Measurements from ENCODE around the gene CCDC148.

The CCDC148 gene

DNA sequence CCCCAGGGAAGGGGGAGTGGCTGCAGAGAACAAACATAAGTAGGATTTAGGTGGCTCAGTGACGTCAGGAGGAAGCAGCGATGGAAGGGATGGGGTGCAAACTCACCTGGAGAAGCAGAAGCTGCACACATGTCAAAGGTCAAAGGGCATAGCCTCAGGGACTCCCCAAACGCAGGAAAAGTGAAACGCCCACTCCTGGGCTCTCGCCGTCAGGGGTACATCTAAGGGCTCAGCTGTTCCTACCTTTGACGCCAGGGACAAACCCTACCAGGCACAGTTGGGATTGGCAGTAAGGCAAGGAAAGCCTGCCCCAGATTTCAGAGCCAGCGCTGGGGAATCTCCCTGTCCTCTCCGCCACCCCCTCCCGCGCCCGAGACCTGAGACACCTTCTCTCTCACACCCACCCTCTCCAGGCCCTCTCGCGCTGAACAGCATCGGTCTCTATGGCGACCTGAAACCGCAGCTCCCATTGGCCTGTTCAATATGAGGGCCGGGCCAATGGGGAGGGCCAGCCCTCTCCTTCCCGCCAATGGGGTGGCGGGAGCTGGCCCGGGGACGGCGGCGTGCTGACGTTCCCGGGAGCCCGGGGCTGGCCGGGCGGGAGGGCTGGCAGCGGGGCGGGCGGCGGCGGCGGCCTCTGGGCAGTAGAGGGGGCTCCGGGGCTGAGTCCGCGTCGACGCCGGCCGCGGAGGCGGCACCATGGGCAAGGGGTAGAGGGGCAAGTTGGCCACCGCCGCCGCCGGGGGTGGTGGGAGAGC is at the start of gene CCDC148, which contains the start of gene PKP4:
CCDC148 (minus strand) TSS at position 445 of the 758 bp plus-strand sequence; CDS start at position 131, 314 bp downstream.
PKP4 (plus strand) TSS at position 644 of the 758 bp plus-strand sequence. CDS start 76,233 bp downstream, outside the sequence.
- in situ Hi-C loops (cut with MboI; ENCODE audit: low sequenced_read_pairs) = no loop called here

DNA sequence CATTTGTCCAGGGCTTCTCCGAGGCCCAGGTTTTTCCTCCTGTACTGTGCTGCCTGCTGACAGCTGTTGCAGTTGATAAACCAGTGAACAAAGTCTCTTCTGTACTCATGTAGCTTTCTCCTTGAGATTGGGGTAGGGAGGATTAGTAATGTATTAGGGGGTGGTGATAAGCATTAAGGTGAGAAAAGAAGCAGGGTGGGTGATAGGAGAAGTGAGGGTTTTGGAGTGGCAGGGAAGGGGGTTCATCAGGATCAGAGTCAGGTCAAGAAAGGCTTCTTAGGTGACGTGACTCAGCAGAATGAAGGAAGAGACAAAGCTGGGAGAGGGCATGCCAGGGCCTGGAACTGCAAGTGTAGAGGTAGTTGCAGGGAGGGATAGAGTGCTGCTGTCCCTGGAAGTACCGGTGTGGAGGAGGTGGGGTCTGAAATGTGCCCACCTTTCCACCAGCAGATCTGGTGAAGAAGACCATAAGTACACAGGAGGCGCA is 48.9 kb upstream of the CCDC148 start:
- in situ Hi-C loops (cut with MboI; ENCODE audit: low sequenced_read_pairs) = no loop called here

DNA sequence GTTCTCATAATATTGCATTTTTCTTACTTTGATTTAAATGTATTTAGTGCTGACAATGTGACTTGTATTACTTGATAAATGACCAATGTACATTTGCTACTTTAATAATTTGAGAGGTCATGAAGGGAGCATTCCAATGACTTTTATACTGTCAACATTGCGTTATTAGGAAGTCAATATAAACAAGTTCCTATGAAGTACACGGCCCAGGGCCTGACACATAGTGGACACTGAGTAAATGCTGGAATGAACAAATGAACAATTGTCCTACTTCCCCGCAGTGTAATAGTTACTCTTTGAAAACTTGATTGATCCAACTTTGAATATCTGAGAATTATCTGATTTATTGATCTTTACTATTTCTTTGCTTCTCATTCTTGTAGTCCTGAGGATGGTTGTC is 47.5 kb upstream of the CCDC148 start:
- in situ Hi-C loops (cut with MboI; ENCODE audit: low sequenced_read_pairs) = no loop called here

DNA sequence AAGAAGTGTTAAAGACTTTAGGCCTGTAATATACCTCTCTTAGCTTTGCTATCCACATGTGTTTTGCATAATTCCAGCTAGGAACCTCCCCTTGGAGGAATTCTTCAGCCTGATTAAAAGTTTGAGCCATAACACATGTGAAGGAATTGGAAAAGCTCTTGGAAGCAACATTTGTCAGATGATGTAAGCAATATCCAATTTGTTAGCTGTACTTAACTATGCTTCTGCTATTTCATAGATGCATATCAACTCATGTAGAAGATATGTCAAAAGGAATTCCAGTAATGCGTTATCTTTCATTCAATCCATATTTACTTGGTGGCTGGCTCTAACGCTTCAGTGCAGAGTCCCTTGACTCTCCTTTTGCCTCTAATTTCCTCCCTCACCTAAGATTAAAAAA is 46.4 kb upstream of the CCDC148 start:
- in situ Hi-C loops (cut with MboI; ENCODE audit: low sequenced_read_pairs) = no loop called here

DNA sequence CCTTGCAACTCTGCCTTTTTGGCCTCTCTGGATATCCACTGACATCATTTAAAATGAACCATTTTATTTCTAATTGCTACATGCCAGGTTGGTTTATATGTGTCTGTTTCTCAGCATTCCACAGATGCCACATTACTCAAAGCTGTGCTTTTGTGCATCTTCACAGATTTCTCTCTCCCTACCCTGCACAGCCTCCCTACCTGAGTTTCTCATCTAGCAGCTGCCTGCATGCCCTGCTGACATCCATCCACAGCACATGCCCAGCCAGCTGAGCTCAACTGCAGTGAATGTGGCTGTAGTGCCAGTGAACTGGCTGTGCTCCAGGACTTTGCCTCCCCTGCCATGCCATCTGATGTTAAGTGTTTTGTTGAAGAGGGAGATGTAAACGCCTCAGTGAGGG is 44.7 kb upstream of the CCDC148 start:
- in situ Hi-C loops (cut with MboI; ENCODE audit: low sequenced_read_pairs) = no loop called here

DNA sequence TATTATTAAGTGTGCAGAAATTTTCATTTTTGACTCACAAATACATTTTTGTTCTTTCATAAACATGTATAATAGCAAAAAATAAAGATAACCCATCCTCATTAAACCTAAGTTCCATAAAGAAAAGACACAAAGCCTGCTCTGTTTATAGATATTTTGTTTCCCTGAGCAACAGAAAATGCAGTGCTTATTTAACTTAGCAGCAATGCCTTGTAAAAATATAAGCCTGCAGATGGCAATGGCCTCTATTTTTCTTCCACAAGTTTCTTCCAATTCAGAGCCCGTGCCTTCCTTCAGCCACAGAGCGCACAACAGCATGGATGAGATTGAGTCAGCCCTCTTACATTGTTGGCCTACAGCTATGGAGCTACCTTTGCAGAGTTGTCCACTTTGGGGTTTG is 43.8 kb upstream of the CCDC148 start:
- in situ Hi-C loops (cut with MboI; ENCODE audit: low sequenced_read_pairs) = no loop called here

DNA sequence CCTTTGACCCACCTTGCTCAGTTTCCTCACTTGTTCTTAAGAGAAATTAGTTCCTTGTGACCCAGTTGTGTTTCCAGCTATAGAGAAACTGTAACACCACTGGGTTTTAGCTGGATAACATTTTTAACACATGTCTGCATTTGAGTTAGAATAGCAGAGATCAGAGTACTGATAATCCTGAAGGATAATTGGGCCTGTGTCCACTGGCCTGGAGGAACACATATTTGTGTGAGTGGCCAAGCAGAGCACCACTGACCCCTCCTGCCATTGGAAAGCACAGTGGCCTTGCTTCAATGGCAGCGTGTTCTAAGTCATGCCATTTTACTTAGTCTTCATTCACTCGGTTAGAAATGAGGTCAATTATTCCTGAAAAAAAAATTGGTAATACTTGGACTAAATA is 42.8 kb upstream of the CCDC148 start:
- in situ Hi-C loops (cut with MboI; ENCODE audit: low sequenced_read_pairs) = no loop called here

DNA sequence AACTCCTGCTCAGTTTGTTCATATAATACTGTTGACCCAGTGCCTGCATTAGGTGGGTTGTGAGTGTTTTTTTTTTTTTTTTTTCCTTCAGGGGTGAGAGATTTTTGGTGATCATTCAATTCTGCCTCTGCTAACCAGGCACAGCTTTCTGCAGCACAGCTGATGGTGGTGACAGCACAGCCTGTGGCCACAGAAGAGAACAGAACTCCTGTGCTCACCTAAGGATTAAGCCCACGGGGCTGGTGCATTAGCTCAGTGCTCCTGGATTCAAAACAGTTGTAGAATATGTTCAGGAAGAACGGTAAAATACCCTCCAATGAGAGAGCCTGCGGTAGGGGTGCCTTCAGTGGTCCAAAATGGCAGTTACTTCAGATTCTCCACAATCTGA is 42.2 kb upstream of the CCDC148 start:
- in situ Hi-C loops (cut with MboI; ENCODE audit: low sequenced_read_pairs) = no loop called here

DNA sequence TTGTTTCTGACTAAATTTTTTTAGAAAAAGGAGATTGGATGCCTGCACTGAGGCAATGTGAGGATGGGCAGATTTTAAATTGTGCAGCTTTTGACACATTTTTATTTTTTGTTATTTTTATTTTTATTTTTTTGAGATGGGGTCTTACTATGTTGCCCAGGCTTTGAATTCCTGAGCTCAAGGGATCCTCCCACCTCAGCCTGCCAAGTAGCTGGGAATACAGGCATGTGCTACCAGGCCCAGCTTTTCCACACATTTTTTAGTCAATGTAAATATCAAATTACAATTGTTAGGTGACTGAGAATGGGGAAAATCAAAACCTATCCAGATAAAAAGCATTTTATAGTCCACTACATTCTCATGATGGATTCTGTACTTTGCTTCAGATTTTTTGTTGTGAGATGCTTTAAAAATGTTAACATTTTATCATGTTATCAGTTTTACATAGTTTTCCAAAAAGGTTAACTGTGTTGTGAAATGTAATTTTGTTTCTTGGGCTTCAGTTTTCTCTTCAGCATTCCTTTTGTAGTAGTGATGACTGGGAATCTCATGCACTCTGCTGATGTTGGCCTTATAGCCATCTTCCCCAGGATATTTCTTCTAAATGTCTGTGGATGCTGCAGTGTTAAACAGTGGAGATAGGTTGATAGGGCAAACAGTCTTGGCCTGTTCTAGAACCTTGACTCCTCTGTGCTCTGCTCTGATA is 41.6 kb upstream of the CCDC148 start:
- in situ Hi-C loops (cut with MboI; ENCODE audit: low sequenced_read_pairs) = no loop called here

DNA sequence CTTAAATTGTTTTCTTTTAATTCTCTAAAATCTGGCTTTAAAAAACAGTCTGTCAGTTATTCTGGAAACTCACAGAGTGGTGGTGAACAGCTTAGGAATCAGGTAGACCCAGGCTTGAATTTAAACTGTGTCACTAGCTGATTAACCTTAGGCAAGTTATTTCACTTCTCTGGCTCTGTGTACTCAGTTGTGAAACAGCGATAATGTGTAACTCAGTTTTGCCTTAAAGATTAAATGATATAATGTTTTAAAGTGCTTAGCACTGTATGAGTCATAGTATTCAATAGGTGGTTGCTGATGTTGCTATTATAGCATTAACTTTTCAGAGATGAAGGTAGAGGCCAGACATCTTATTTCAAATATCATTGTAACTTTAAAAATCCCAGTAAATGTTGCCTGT is 40.9 kb upstream of the CCDC148 start:
- in situ Hi-C loops (cut with MboI; ENCODE audit: low sequenced_read_pairs) = no loop called here

DNA sequence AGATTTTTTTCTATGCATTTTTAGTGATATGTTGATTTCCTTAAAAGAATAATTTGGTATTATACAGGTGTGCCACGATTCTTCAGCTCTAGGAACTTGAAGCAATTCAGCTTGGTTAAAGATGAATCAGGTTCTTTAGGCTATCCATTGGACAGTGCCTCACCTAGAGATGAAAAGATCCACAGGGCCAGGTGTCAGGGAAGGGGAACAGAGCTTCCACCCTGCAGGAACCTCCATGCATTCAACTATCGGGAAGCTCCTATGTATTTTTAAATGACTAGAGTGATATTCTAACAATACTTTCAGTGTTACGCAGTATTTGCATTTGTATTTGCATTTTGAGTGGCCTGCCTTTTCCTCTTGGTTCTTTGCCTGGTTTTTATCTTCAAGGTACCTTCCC is 40.4 kb upstream of the CCDC148 start:
- in situ Hi-C loops (cut with MboI; ENCODE audit: low sequenced_read_pairs) = no loop called here

DNA sequence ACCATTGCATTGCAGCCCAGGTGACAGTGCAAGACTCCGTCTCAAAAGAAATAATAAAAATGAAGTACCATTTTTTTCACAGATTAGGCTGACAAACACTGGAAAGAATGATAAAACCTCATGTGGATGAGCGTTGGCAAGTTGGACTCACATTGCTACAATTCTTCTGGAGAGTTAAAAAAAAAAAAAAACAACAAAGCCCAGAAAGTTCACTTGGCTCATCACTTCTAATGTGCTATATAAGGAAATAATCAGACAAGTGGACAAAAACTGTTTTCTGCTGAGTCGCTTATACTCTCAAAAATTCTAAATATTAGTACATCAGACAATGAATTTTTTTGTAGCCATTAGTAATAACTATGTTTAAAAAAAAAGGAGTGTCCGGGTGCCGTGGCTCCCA is 38.6 kb upstream of the CCDC148 start:
- in situ Hi-C loops (cut with MboI; ENCODE audit: low sequenced_read_pairs) = no loop called here

DNA sequence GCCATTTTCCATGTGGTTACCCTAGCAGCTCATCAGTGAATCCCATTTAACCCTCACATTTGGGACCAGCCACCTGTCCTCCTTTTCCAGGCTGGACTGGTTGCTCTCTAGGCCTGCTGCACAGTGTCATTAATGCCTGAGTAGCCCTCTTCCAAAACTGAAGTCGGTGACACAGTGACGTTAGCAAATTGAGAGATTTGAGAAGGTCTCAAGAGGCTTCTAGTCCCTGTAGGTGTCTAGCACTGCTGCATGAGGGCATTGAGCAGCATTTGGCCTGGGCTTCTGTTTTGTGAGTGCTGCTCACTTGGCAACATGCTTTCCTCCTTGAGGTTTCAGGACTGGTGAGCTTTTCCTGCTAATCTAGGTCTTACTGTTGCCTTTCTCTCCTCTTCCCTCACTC is 36.9 kb upstream of the CCDC148 start:
- in situ Hi-C loops (cut with MboI; ENCODE audit: low sequenced_read_pairs) = no loop called here

DNA sequence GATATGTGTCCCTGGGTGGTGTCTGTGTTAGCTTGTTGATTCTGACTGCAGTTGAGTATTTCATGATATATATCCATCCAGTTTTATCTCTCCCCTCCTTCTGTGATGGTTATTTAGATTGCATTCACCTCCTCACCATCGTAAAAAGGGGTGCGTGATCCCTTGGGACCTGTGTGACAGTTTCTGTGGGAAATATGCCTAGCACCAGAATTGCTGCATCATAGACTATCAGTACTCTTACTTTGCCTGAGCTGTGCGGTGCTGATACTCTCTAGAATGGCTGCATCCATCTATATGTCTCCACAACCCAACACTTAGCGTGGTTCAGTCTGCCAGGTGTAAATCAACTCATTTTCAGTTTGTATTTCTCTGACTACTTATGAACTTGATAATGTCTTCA is 34.5 kb upstream of the CCDC148 start:
- in situ Hi-C loops (cut with MboI; ENCODE audit: low sequenced_read_pairs) = no loop called here

DNA sequence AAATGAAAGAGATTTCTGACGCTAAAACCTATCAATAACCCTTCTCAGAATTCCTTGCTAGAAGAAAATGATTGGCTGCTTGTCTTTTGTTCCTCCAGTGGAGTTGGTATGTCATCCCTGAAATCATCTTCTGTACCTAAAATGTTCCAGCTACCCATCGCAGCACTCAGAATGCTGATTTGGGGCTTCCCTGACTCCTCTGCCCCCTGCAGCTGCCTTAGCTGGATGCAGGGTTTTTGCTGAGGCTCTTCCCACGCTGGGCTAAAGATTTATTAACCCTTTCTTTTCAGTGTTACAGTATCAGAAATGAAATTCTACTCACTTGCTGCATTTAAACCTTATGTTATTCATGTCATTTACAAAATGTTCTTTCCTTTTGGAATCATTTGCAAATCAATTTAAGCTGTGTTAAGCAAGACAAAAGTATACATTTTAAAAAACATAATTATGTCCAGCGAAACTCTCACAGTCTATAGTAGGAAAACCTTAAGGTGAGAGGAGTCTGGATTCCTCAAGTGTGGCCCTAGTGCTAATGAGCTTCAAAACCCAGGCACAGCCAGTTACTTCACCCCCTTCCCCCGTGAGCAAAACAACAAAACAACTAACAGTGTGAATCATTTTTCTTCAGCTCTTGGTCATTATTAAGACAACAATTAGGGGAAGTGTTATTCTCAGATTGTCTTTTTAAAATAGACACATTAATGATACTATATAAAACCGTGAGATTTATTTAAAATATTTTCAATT is 33.0 kb upstream of the CCDC148 start:
- in situ Hi-C loops (cut with MboI; ENCODE audit: low sequenced_read_pairs) = no loop called here

DNA sequence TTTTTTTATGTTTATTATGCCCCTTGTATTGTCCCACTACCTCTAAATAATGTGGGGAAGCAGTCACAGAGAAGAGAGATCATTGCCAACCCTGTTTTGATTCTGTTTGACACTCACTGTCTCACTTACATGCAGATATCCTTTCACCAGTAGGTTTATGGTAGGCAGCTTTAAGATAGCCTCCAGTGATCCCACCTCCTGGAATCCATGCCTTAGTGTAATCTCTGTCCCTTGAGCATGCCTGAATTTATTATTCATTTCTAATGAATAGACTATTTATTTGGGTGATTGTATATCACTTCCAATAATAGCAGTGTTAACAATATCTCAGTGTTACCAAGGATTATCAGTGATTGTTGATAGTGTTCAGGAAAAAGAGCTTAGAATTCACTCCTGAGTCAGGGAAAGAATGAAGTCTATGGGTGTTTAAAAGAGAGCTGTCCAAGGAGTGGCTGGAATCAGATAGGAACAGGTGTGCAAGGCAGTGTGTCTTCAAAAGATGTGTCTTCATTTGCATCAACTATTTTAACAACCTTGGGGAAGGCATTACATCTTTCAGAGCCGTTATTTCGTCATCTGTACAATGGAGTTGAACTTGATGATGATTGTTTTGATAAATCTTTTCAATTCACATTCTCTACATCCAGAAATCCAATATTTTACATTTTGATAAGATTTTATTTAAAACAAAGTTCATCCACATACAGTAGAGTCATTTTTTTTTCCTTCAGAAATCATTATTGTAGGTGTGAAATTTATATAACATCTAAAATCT is 32.1 kb upstream of the CCDC148 start:
- in situ Hi-C loops (cut with MboI; ENCODE audit: low sequenced_read_pairs) = no loop called here

DNA sequence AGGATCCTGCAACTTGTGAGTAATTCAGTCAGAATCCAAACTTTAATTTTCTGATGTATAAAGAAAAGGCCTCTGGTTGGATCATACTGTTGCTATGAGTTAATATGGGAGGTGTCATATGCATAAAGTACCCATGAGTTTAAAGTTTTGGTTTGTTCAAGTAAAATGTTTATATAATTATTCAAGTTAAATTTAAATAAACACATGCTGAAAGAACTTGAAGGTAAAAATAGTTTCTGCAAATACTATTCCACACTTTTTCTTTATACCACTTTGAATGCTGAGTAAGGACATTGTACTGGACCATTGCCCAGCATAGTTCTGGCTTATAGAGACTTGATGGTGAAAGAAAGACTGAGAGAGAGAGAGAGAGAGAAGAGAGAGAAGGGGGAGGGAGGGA is 30.9 kb upstream of the CCDC148 start:
- in situ Hi-C loops (cut with MboI; ENCODE audit: low sequenced_read_pairs) = no loop called here

DNA sequence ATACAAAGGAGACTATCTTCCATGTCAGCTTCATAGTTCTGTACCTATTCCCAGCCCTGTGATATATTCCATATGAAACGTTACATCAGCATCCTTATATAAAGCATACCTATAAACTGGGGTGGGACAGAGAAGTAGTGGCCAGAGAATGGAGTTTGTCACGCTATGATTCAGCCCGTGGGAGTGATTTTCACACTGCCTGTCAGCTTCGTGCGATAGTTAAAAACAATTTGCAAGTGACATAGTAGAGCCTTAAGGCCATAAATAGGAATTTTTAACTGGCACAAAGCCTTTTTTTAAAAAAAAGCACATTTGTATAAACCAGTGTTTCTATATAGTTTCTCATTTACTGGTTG is 30.4 kb upstream of the CCDC148 start:
- in situ Hi-C loops (cut with MboI; ENCODE audit: low sequenced_read_pairs) = no loop called here

DNA sequence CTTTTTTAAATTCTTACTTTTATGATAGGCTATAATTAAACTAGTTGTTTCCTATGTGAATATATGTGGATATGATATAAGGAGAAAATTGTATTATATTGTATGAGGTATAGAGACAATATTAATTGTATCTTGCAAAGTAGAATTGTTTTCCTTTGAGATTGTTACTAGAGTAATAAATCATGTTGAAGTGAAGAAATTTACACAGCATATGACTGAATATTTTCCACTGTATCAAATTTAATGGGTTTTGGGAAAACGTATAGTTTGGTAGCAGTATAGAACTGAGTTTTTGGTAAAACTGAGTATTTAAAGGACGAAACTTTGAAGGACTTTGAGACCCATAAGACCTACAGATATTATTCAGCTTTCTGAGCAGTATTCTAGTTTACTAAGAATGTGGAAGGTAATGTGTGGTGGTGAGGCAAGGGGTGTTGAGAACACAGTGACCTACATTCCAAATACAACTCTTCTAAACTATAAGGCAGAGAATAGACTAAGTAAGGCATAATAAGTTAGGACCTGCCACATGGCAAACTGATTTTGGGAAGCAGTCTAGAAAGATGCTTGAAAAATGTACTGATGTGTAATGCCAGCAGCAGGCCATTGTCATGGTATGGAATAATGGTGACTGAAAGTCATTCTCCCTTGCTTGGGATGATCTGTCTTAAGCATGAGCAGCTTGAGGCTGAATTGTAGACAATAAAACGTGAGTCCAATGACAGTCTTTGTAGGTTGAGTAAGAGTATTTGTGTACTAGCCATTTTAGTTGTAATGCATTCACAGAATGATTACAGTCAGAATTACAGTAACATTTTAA is 29.8 kb upstream of the CCDC148 start:
- in situ Hi-C loops (cut with MboI; ENCODE audit: low sequenced_read_pairs) = no loop called here
